Measurements from ENCODE around the gene PKP4. TPM values are rescaled to one million over a fixed set of nuclear protein-coding genes. Genes with fewer than 3 reads are reported as not detected.

The PKP4 gene
- total and polyA plus RNA-seq, 2 of the 8 experiments (the other 6 are each of a cell fraction or from before 2014, with no cell fraction given), result 48.2 to 88.0 TPM

- no peak overlapping the region for H3K4me3 ChIP-seq (ENCODE audit: extremely low read depth in 1 of 4, insufficient read depth in 2 of 4, low read depth in 3 of 4, low read length in 4 of 4)
- H3K23me2 ChIP-seq (ENCODE audit: low read depth, low read length), result no peaks in the 10 kb centered on the region
- no peak overlapping the region for H3K4ac ChIP-seq (replicated peaks; ENCODE audit: insufficient read length, low read depth, low read length)
- no peaks in the 10 kb centered on the region for H3K9me3 ChIP-seq (ENCODE audit: insufficient read depth in 2 of 2, low read depth in 1 of 2, low read length in 1 of 2)
- ChIA-PET POLR2A (ENCODE audit: partially characterized antibody) (no interaction called here), CTCF (ENCODE audit: partially characterized antibody) (interaction anchor here (1.3 to 2.5 kb wide), 4 partner anchors 15 to 63 kb away, joined by 3 to 17 read pairs (median 3); no protein-coding TSS in a partner anchor)
- no peak overlapping the region for H3K4me2 ChIP-seq (ENCODE audit: insufficient read depth in 1 of 2, low read depth in 2 of 2, low read length in 2 of 2)
- no peaks in the 10 kb centered on the region for H3K27me3 ChIP-seq (replicated peaks in 1 of 4; ENCODE audit: control insufficient read depth in 3 of 4, extremely low read depth in 1 of 4, insufficient read depth in 3 of 4, low read length in 3 of 4)
- H2BK120ac ChIP-seq (replicated peaks; ENCODE audit: low read depth, low read length), result no peak overlapping the region
- H2BK20ac ChIP-seq (ENCODE audit: low read length), result no peak overlapping the region
- no peak overlapping the region for H3K23ac ChIP-seq (ENCODE audit: insufficient read length)
- H4K20me1 ChIP-seq (replicated peaks in 1 of 2; ENCODE audit: control insufficient read depth in 1 of 2, insufficient read depth in 2 of 2, low read length in 2 of 2), result no peaks in the 10 kb centered on the region
- H2BK5ac ChIP-seq (ENCODE audit: low read depth, low read length), result no peak overlapping the region
- no peak overlapping the region for H2BK12ac ChIP-seq (ENCODE audit: low read depth, low read length)
- H3K79me1 ChIP-seq (ENCODE audit: low read depth, low read length), result no peaks in the 10 kb centered on the region
- H2AFZ ChIP-seq (ENCODE audit: low read length), result no peak overlapping the region
- no peaks in the 10 kb centered on the region; a peak in 2 of 7 replicates for H3K4me1 ChIP-seq (replicated peaks in 1 of 4; ENCODE audit: control insufficient read depth in 3 of 4, insufficient read depth in 4 of 4, low read length in 3 of 4)
- FAIRE-seq (no peak), DNase-seq (ENCODE audit: low read depth in 1 of 2, low spot score in 2 of 2) (no peak)
- no peak overlapping the region for H3K14ac ChIP-seq (ENCODE audit: insufficient read length)
- H4K8ac ChIP-seq (ENCODE audit: extremely low read depth, insufficient read depth, low read length), result no peak overlapping the region
- no peak overlapping the region for H4K5ac ChIP-seq (ENCODE audit: insufficient read length, low read depth, low read length)
- no peak overlapping the region for H3K9ac ChIP-seq (replicated peaks in 1 of 4; ENCODE audit: extremely low read depth in 1 of 4, low read depth in 3 of 4, low read length in 3 of 4)
- WGBS, 2 experiments (ENCODE audit: extremely low coverage in 1 of 2, insufficient coverage in 1 of 2, insufficient read length in 1 of 2, insufficient replicate concordance in 2 of 2, low coverage in 1 of 2, low lambda C conversion rate in 2 of 2, missing lambda C conversion rate in 1 of 2), result 91% methylated on average over 4 of the region's 4 CpGs; no CpG with 5 or more reads in 1 of the 2 experiments
- H3K79me2 ChIP-seq (ENCODE audit: control insufficient read depth in 1 of 2, insufficient read depth in 2 of 2, low read length in 2 of 2), result no peaks in the 10 kb centered on the region
- no peak overlapping the region for H3K18ac ChIP-seq (ENCODE audit: extremely low read depth, low read length)
- H3K36me3 ChIP-seq (ENCODE audit: control insufficient read depth in 2 of 4, insufficient read depth in 4 of 4, low read length in 3 of 4), result no peaks in the 10 kb centered on the region
- no peak overlapping the region for H3K27ac ChIP-seq (ENCODE audit: low read depth, low read length)
- H4K91ac ChIP-seq (replicated peaks; ENCODE audit: insufficient read length, low read length), result no peak overlapping the region
- H2AK5ac ChIP-seq (ENCODE audit: low read depth, low read length), result no peak overlapping the region
- H2BK15ac ChIP-seq (ENCODE audit: low read length), result no peak overlapping the region
- H3K56ac ChIP-seq (replicated peaks; ENCODE audit: insufficient read length, low read depth, low read length), result no peak overlapping the region
- no peak for TF ChIP-seq KDM5A (IDR thresholded peaks at IDR 0.05; ENCODE audit: low read length)
- no peak for TF ChIP-seq CREB1 (IDR thresholded peaks at IDR 0.05)
- TF ChIP-seq TEAD4 (IDR thresholded peaks at IDR 0.05; ENCODE audit: low read depth, low read length), result no peak
- no peak for TF ChIP-seq EP300 (IDR thresholded peaks at IDR 0.05; ENCODE audit: borderline replicate concordance in 1 of 2, low read depth in 2 of 2, low read length in 2 of 2)
- TF ChIP-seq KDM1A (IDR thresholded peaks at IDR 0.05; ENCODE audit: borderline replicate concordance, low read length), result no peak
- TF ChIP-seq BCL11A (IDR thresholded peaks at IDR 0.05; ENCODE audit: low read depth in 2 of 2, low read length in 2 of 2), result no peak
- TF ChIP-seq ATF3 (IDR thresholded peaks at IDR 0.05; ENCODE audit: insufficient read depth, low read depth, low read length), result no peak
- no peak for TF ChIP-seq USF2 (IDR thresholded peaks at IDR 0.05; ENCODE audit: low read length)
- TF ChIP-seq TAF7 (optimal IDR thresholded peaks at IDR 0.05; ENCODE audit: borderline replicate concordance, low read depth, low read length), result no peak
- TF ChIP-seq CHD2 (IDR thresholded peaks at IDR 0.05; ENCODE audit: low read length), result no peak
- TF ChIP-seq ATF2 (IDR thresholded peaks at IDR 0.05; ENCODE audit: low read length), result no peak
Measured at GRCh38 chr2:158691619-158692018, 234.9 kb downstream of the PKP4 start.
